Measurements from ENCODE around the gene SPAG17. TPM values are rescaled to one million over a fixed set of nuclear protein-coding genes. Genes with fewer than 3 reads are reported as not detected.

Gene SPAG17
- total and polyA plus RNA-seq, 2 of the 13 experiments (the other 11 are each of a cell fraction or from before 2014, with no cell fraction given) = not detected

GRCh38 chr1:118159569-118159968 is 25.5 kb downstream of the SPAG17 start:
- in situ Hi-C loops (cut with HindIII; ENCODE audit: extremely low pct_ligation_motif_present, low pct_unique_long_range_greater_than_20kb) (loop anchor here (25.0 kb wide), 1 partner anchor 853 kb away; no protein-coding TSS in a partner anchor), intact Hi-C loops (cut with micrococcal nuclease; ENCODE audit: unreplicated experiment) (loop anchor here (10.0 kb wide), 1 partner anchor 555 kb away; no protein-coding TSS in a partner anchor)
- BruUV-seq (replicated peaks) = no TSS peak
- no peaks in the 10 kb centered on the region for H3K36me3 ChIP-seq (replicated peaks in 1 of 2; ENCODE audit: control insufficient read depth in 1 of 2, insufficient read depth in 2 of 2, low read length in 2 of 2)
- WGBS (ENCODE audit: low lambda C conversion rate) = 16% methylated on average over 4 of the region's 4 CpGs
- no peak overlapping the region for H2AFZ ChIP-seq (ENCODE audit: low read length)
- TF ChIP-seq ZNF142 (CRISPR knock-in tag; IDR thresholded peaks at IDR 0.05) = no peak
- TF ChIP-seq MYNN (CRISPR knock-in tag; IDR thresholded peaks at IDR 0.05; ENCODE audit: low read depth) = no peak
- no peak for TF ChIP-seq SNAPC5 (CRISPR knock-in tag; IDR thresholded peaks at IDR 0.05; ENCODE audit: borderline replicate concordance)
- ChIA-PET CTCF (ENCODE audit: low intra/inter-chr PET ratio, low total read pairs) (no interaction called here), POLR2A (no interaction called here)
- no peak overlapping the region for H3K27ac ChIP-seq (ENCODE audit: extremely low read length, insufficient read depth, low read length)
- no peaks in the 10 kb centered on the region for H3K9me3 ChIP-seq (ENCODE audit: low read length)
- H4K20me1 ChIP-seq (ENCODE audit: insufficient read depth, low read length) = no peaks in the 10 kb centered on the region
- no peak overlapping the region for H3K9ac ChIP-seq (ENCODE audit: insufficient read depth, low read depth, low read length)
- H3K27me3 ChIP-seq (ENCODE audit: control insufficient read depth in 1 of 2, insufficient read depth in 2 of 2, low read length in 2 of 2) = no peaks in the 10 kb centered on the region
- DNase-seq (ENCODE audit: low spot score) (no peak), ATAC-seq (no peak), FAIRE-seq (no peak)
- H3K4me2 ChIP-seq (ENCODE audit: low read depth, low read length) = no peak overlapping the region
- no peaks in the 10 kb centered on the region for H3K4me1 ChIP-seq (ENCODE audit: insufficient read depth, low read length)
- no peaks in the 10 kb centered on the region for H3K79me2 ChIP-seq (ENCODE audit: insufficient read depth, low read length)
- H3K4me3 ChIP-seq (replicated peaks in 1 of 3; ENCODE audit: insufficient read depth in 1 of 3, low read depth in 2 of 3, low read length in 3 of 3) = no peak overlapping the region
